Neural crest cell (in vitro differentiated cells): ENCODE results near the gene MS4A10. TPM values are rescaled to one million over a fixed set of nuclear protein-coding genes. Genes with fewer than 3 reads are reported as not detected.
A peak's percentile ranks its signal among the peaks of the same experiment; 100 is the strongest.
"Not testable (repeated sequence)": the region's sequence is repeated elsewhere in the genome, so short reads cannot be mapped to it uniquely, and the experiment has no call there.

Source experiments
- DNase-seq: peaks from one replicate; pipeline ENCODE4 v3.0.0; 2021; ENCODE audit warnings: low read depth, mixed read lengths, low spot score
- H3K27ac Mint-ChIP-seq: one replicate; pipeline ENCODE4 v1.8.0; 2021; ENCODE audit warnings: mild to moderate bottlenecking, mixed read lengths; ENCODE audit not compliant: unreplicated experiment
- H3K27me3 Mint-ChIP-seq: 2 replicates; pipeline ENCODE4 v1.8.0; 2021; ENCODE audit warnings: low read depth, mild to moderate bottlenecking, mixed read lengths
- H3K36me3 Mint-ChIP-seq: 2 replicates; pipeline ENCODE4 v1.8.0; 2021; ENCODE audit warnings: low read depth, mild to moderate bottlenecking, mixed read lengths
- H3K4me1 Mint-ChIP-seq: 2 replicates; pipeline ENCODE4 v1.8.0; 2021; ENCODE audit warnings: mixed read lengths
- H3K4me3 Mint-ChIP-seq: one replicate; pipeline ENCODE4 v1.8.0; 2021; ENCODE audit warnings: mild to moderate bottlenecking, mixed read lengths
- H3K9me3 Mint-ChIP-seq: 2 replicates; pipeline ENCODE4 v1.8.0; 2021; ENCODE audit warnings: mixed read lengths
- total RNA-seq: library from RNA; stranded (reverse); gene quantifications from 2 replicates; pipeline ENCODE4 v1.2.1, GENCODE V29; 2021
- TF ChIP-seq, protein P1 (sequence below): fragments of 200-600 bp; sonication (generic); conservative IDR thresholded peaks from 2 replicates; pipeline ENCODE4 v1.5.0; 2021; ENCODE audit warnings: antibody characterized with exemption, mild to moderate bottlenecking

Gene MS4A10
- total RNA-seq, 1 donor from 2014 or later = not detected

DNA sequence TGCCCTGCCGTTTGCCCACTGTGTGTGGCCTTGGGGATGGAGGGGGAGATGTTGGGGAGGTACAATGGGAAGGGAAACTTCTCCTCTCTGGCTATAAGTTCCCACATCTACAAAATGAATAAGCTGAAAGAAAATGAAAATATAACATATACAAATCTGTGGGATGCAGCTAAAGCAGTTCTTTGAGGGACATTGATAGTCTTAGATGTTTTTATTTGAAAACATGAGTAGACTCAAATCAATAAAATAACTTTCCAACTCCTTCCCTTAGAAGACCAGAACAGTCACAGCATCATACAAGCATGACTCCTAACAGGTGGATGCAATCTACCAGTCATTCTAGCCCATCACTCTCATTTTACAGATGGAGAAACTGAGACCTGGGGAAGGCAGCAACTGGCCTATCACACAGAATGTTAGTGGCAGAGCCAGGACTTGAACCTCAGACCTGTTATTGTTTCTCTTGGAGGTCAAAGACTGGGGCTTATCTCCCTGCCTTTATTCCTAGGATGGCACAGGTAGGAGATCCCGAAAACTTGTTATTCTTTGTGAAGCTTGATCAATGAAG, 31.5 kb downstream of the MS4A10 start:
- Mint-ChIP-seq H3K9me3 (peaks cover 11% of the 10 kb centered on the region), H3K4me3 (no peak overlapping the region), H3K27me3 (no peaks in the 10 kb centered on the region), H3K4me1 (no peaks in the 10 kb centered on the region), H3K36me3 (peaks cover 6% of the 10 kb centered on the region), H3K27ac (no peak overlapping the region)
- TF ChIP-seq, protein P1, sequence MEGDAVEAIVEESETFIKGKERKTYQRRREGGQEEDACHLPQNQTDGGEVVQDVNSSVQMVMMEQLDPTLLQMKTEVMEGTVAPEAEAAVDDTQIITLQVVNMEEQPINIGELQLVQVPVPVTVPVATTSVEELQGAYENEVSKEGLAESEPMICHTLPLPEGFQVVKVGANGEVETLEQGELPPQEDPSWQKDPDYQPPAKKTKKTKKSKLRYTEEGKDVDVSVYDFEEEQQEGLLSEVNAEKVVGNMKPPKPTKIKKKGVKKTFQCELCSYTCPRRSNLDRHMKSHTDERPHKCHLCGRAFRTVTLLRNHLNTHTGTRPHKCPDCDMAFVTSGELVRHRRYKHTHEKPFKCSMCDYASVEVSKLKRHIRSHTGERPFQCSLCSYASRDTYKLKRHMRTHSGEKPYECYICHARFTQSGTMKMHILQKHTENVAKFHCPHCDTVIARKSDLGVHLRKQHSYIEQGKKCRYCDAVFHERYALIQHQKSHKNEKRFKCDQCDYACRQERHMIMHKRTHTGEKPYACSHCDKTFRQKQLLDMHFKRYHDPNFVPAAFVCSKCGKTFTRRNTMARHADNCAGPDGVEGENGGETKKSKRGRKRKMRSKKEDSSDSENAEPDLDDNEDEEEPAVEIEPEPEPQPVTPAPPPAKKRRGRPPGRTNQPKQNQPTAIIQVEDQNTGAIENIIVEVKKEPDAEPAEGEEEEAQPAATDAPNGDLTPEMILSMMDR = no peak
- no peak for DNase-seq

DNA sequence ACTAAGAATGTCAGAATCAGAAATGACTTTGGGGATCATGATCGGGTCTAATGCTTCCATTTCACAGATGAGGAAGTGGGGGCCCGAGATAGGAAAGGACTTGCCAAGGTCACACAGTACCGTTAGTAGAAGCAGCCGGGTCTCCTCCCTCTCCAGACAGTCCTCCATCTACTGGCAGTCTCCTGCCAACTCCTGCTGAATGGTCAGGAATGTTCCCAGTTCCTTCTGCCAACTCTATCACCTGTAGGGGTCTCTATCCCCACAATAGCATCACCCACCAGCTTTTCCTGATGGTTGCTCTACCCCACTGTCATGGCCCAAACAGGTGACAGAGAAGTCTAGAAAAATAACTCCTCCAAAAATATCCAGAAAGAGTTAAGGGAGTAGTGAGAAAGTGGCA, 32.9 kb downstream of the MS4A10 start:
- Mint-ChIP-seq H3K4me1 (no peaks in the 10 kb centered on the region), H3K27ac (no peak overlapping the region), H3K27me3 (no peaks in the 10 kb centered on the region), H3K9me3 (peaks cover 11% of the 10 kb centered on the region), H3K36me3 (peaks cover 6% of the 10 kb centered on the region), H3K4me3 (no peak overlapping the region)
- no peak for DNase-seq
- TF ChIP-seq, protein P1 = no peak

DNA sequence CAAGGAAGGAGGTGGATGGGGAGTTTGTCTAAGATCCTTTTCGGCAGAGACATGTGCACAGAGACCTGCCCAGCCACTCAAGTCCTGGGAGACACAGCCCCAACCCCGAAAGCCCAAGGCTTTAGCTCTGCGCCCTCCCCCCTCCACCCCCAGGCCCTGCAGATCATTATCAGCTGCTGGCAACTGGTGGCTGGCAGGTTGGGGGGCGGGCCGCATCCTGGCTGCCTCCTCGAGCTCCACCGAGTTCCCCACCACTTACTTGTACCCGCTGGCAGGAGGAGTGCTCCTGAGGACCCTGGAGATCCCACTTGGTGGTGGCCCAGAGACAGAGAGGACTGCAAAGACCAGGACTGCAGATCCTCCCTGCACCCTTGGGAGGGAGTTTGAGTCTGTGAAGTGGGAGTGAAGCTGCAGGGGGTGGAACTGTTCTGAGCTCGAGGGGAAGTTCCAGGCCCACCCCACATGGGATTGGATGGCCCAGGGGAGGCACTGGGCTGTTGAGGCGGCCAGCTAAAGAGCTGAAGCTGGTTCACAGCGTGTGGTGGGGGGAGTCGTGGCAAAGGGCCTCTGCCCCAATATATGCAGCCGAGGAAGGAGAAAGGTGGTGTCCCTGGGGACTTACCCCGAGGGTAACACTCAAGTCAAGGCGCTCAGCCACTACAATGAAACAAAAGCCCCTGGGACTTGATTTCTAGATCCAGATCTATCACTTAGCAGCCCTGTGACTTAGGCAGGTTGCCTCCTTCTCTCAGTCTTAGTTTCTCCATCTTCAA, 36.9 kb downstream of the MS4A10 start:
- TF ChIP-seq, protein P1 = no peak
- no peak for DNase-seq
- H3K4me3 Mint-ChIP-seq = no peak overlapping the region
- no peaks in the 10 kb centered on the region for H3K36me3 Mint-ChIP-seq
- no peak overlapping the region for H3K27ac Mint-ChIP-seq
- no peaks in the 10 kb centered on the region for H3K27me3 Mint-ChIP-seq
- H3K4me1 Mint-ChIP-seq = no peaks in the 10 kb centered on the region
- H3K9me3 Mint-ChIP-seq = peaks cover 3% of the 10 kb centered on the region

DNA sequence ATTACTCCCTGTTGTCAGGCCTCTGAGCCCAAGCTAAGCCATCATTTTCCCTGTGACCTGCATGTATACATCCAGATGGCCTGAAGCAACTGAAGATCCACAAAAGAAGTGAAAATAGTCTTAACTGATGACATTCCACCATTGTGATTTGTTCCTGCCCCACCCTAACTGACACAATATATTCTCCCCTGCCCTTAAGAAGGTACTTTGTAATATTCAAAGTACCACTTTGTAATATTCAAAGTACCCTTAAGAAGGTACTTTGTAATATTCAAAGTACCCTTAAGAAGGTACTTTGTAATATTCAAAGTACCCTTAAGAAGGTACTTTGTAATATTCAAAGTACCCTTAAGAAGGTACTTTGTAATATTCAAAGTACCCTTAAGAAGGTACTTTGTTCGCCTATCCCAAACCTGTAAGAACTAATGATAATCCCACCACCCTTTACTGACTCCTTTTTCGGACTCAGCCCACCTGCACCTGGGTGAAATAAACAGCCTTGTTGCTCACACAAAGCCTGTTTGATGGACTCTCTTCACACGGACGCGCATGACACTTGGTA, 38.7 kb downstream of the MS4A10 start:
- H3K27ac Mint-ChIP-seq, H3K36me3 Mint-ChIP-seq, H3K4me3 Mint-ChIP-seq, H3K27me3 Mint-ChIP-seq, DNase-seq, H3K4me1 Mint-ChIP-seq, H3K9me3 Mint-ChIP-seq: not testable (repeated sequence)

DNA sequence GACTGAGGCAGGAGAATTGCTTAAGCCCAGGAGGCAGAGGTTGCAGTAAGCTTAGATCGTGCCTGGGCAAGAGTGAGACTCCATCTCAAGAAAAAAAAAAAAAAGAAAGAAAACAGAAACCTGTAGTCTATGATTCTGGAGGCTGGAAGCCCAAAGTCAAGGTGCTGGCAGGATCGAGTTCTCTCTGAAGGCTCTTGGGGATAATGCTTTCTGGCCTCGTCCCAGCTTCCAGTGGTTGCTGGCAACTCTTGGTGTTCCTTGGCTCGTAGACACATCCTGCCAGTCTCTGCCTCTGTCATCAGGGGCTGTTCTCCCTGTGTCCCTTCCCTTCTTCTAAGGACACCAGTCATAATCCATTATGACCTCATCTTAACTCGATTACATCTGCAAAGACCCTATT, 40.0 kb downstream of the MS4A10 start:
- Mint-ChIP-seq H3K27me3 (no peaks in the 10 kb centered on the region), H3K36me3 (no peaks in the 10 kb centered on the region), H3K9me3 (no peaks in the 10 kb centered on the region), H3K4me3 (no peak overlapping the region), H3K27ac (no peak overlapping the region), H3K4me1 (no peaks in the 10 kb centered on the region)
- DNase-seq = no peak
- TF ChIP-seq, protein P1 = no peak

DNA sequence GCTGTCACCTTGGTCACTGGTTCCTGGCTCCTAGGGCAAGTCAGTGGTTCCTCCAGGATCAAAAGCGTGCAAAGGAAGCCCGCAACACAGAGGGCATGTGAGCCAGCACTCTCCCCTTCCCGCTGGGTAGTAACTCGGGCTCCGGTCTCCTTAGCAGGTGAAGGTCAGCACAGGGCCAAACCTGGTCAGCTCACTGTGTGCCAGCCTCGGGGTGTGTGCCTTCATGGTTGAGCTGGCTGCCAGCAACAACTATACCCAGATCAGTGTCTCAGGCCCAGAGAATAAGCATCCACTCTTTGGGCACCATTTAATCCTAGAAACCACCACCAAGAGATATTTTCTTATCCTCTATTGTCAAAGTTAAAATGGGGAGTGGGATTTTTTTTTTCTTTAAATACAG, 40.7 kb downstream of the MS4A10 start:
- TF ChIP-seq, protein P1 = no peak
- Mint-ChIP-seq H3K9me3 (no peaks in the 10 kb centered on the region), H3K27me3 (peaks cover 2% of the 10 kb centered on the region), H3K4me3 (no peak overlapping the region), H3K36me3 (no peaks in the 10 kb centered on the region), H3K4me1 (no peaks in the 10 kb centered on the region), H3K27ac (peak overlapping the region; percentile 62)
- no peak for DNase-seq
